ENCODE data around the gene SPIRE1. TPM values are rescaled to one million over a fixed set of nuclear protein-coding genes. Genes with fewer than 3 reads are reported as not detected.

SPIRE1 gene
- total RNA-seq, 1 experiment from 2014 or later: 26.1 TPM

GRCh38 chr18:12534820-12535219 is 123.1 kb downstream of the SPIRE1 start:
- Histone ChIP-seq H3K36me3 (ENCODE audit: low read depth) (no peaks in the 10 kb centered on the region), H2AFZ (no peak overlapping the region), H3K4me2 (no peak overlapping the region), H3K27me3 (ENCODE audit: insufficient read depth, low read depth) (no peaks in the 10 kb centered on the region), H3K4me1 (replicated peaks; ENCODE audit: insufficient read depth) (peaks cover 7% of the 10 kb centered on the region; the same call in 1 of the 2 replicates), H4K20me1 (ENCODE audit: insufficient read depth) (no peaks in the 10 kb centered on the region), H3K27ac (no peak overlapping the region), H3K79me2 (ENCODE audit: low read depth) (no peaks in the 10 kb centered on the region), H3F3A (ENCODE audit: insufficient read depth, low read depth) (no peaks in the 10 kb centered on the region), H3K9me3 (ENCODE audit: insufficient read depth, low read depth) (no peaks in the 10 kb centered on the region), H3K4me3 (no peak overlapping the region), H3K9me2 (ENCODE audit: insufficient read depth) (no peaks in the 10 kb centered on the region)
- TF ChIP-seq EZH2 (IDR thresholded peaks at IDR 0.05; ENCODE audit: low read depth): no peak
- no peak for TF ChIP-seq CTCF (conservative IDR thresholded peaks at IDR 0.05)
- intact Hi-C loops (cut with micrococcal nuclease; ENCODE audit: unreplicated experiment): no loop called here
- ChIA-PET POLR2A (ENCODE audit: unreplicated experiment) (interaction anchor here (0.7 kb wide), 1 partner anchor 50 kb away, joined by 7 read pairs; no protein-coding TSS in a partner anchor), CTCF (no interaction called here)
- BruUV-seq (replicated peaks): no TSS peak
- DNase-seq: no peak

- H3K4me2 ChIP-seq: no peak overlapping the region
- no TSS peak for BruUV-seq (replicated peaks)
- H3K9me2 ChIP-seq (ENCODE audit: insufficient read depth): no peaks in the 10 kb centered on the region
- ChIA-PET CTCF (no interaction called here), POLR2A (ENCODE audit: unreplicated experiment) (no interaction called here)
- TF ChIP-seq CTCF (conservative IDR thresholded peaks at IDR 0.05) (no peak), EZH2 (IDR thresholded peaks at IDR 0.05; ENCODE audit: low read depth) (no peak)
- no peaks in the 10 kb centered on the region for H3F3A ChIP-seq (ENCODE audit: insufficient read depth, low read depth)
- H3K79me2 ChIP-seq (ENCODE audit: low read depth): no peaks in the 10 kb centered on the region
- peaks cover 7% of the 10 kb centered on the region; the same call in 1 of the 2 replicates for H3K4me1 ChIP-seq (replicated peaks; ENCODE audit: insufficient read depth)
- no peaks in the 10 kb centered on the region for H4K20me1 ChIP-seq (ENCODE audit: insufficient read depth)
- no peaks in the 10 kb centered on the region for H3K36me3 ChIP-seq (ENCODE audit: low read depth)
- DNase-seq: no peak
- no peak overlapping the region for H3K4me3 ChIP-seq
- intact Hi-C loops (cut with micrococcal nuclease; ENCODE audit: unreplicated experiment): no loop called here
- no peaks in the 10 kb centered on the region for H3K9me3 ChIP-seq (ENCODE audit: insufficient read depth, low read depth)
- H3K27me3 ChIP-seq (ENCODE audit: insufficient read depth, low read depth): no peaks in the 10 kb centered on the region
- H2AFZ ChIP-seq: no peak overlapping the region
- no peak overlapping the region for H3K27ac ChIP-seq
Measured at GRCh38 chr18:12532661-12533060, 125.2 kb downstream of the SPIRE1 start.

GRCh38 chr18:12531749-12532148 is 126.2 kb downstream of the SPIRE1 start:
- intact Hi-C loops (cut with micrococcal nuclease; ENCODE audit: unreplicated experiment): no loop called here
- H3K4me3 ChIP-seq: no peak overlapping the region
- TF ChIP-seq EZH2 (IDR thresholded peaks at IDR 0.05; ENCODE audit: low read depth) (no peak), CTCF (conservative IDR thresholded peaks at IDR 0.05) (no peak)
- H3K4me2 ChIP-seq: no peak overlapping the region
- no peaks in the 10 kb centered on the region for H3F3A ChIP-seq (ENCODE audit: insufficient read depth, low read depth)
- H2AFZ ChIP-seq: no peak overlapping the region
- H3K36me3 ChIP-seq (ENCODE audit: low read depth): no peaks in the 10 kb centered on the region
- no peak overlapping the region for H3K27ac ChIP-seq
- no peaks in the 10 kb centered on the region for H3K9me3 ChIP-seq (ENCODE audit: insufficient read depth, low read depth)
- H3K27me3 ChIP-seq (ENCODE audit: insufficient read depth, low read depth): no peaks in the 10 kb centered on the region
- peaks cover 7% of the 10 kb centered on the region; the same call in 1 of the 2 replicates for H3K4me1 ChIP-seq (replicated peaks; ENCODE audit: insufficient read depth)
- no peaks in the 10 kb centered on the region for H4K20me1 ChIP-seq (ENCODE audit: insufficient read depth)
- ChIA-PET CTCF (interaction anchor here (0.5 kb wide), 1 partner anchor 16 kb away, joined by 6 read pairs; no protein-coding TSS in a partner anchor), POLR2A (ENCODE audit: unreplicated experiment) (interaction anchor here (0.5 kb wide), 1 partner anchor 1735 kb away, joined by 3 read pairs; no protein-coding TSS in a partner anchor)
- H3K79me2 ChIP-seq (ENCODE audit: low read depth): no peaks in the 10 kb centered on the region
- BruUV-seq (replicated peaks): no TSS peak
- peak in 1 of 2 experiments; percentile 23 for DNase-seq
- H3K9me2 ChIP-seq (ENCODE audit: insufficient read depth): no peaks in the 10 kb centered on the region

Measured in PC-9 (cell line).